Body of pancreas (tissue), 4 donors: Measurements from ENCODE around the gene LNPK.

Experiments used
- POLR2A ChIP-seq, 3 donors: fragments of 450-650 bp; IDR thresholded peaks; one replicate each; pipeline ENCODE4 v1.6.1; 2016; ENCODE audit warnings: antibody characterized with exemption in 3 of 3, mild to moderate bottlenecking in 2 of 3
- TF ChIP-seq, protein P1 (sequence below), 7 experiments: fragments of 450-650 bp in 4 of 7; fragments of 200-600 bp in 3 of 7; sonication (generic) in 3 of 7; IDR thresholded peaks; one replicate each; pipeline ENCODE4 v1.5.1; 2016 to 2019; ENCODE audit warnings: antibody characterized with exemption in 7 of 7

- TF ChIP-seq, protein P1, sequence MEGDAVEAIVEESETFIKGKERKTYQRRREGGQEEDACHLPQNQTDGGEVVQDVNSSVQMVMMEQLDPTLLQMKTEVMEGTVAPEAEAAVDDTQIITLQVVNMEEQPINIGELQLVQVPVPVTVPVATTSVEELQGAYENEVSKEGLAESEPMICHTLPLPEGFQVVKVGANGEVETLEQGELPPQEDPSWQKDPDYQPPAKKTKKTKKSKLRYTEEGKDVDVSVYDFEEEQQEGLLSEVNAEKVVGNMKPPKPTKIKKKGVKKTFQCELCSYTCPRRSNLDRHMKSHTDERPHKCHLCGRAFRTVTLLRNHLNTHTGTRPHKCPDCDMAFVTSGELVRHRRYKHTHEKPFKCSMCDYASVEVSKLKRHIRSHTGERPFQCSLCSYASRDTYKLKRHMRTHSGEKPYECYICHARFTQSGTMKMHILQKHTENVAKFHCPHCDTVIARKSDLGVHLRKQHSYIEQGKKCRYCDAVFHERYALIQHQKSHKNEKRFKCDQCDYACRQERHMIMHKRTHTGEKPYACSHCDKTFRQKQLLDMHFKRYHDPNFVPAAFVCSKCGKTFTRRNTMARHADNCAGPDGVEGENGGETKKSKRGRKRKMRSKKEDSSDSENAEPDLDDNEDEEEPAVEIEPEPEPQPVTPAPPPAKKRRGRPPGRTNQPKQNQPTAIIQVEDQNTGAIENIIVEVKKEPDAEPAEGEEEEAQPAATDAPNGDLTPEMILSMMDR (IDR thresholded peaks at IDR 0.05), result no peak
- TF ChIP-seq POLR2A (IDR thresholded peaks at IDR 0.05), result no peak
Observed at GRCh38 chr2:175918935-175919334, 83.1 kb downstream of the LNPK start.
